Suprapubic skin (tissue), 3 donors: ENCODE results near the gene MOAP1.

Source experiments
- CTCF ChIP-seq, 2 donors: fragments of 200-600 bp in 1 of 2; fragments of 450-650 bp in 1 of 2; sonication (generic) in 1 of 2; IDR thresholded peaks; one replicate each; pipeline ENCODE4 v1.5.1; 2016 to 2019; ENCODE audit warnings: antibody characterized with exemption in 2 of 2, mild to moderate bottlenecking in 1 of 2, moderate library complexity in 1 of 2
- POLR2A ChIP-seq, 2 donors: fragments of 450-650 bp; IDR thresholded peaks; one replicate each; pipeline ENCODE4 v1.6.1; 2017; ENCODE audit warnings: antibody characterized with exemption in 2 of 2, mild to moderate bottlenecking in 2 of 2, moderate library complexity in 2 of 2

- TF ChIP-seq POLR2A (IDR thresholded peaks at IDR 0.05) = no peak
- no peak for TF ChIP-seq CTCF (IDR thresholded peaks at IDR 0.05)
Observed at GRCh38 chr14:93160353-93160801, 24.3 kb downstream of the MOAP1 start.
